Measurements from ENCODE around the gene AK4. TPM values are rescaled to one million over a fixed set of nuclear protein-coding genes. Genes with fewer than 3 reads are reported as not detected.
"Not testable (repeated sequence)": the region's sequence is repeated elsewhere in the genome, so short reads cannot be mapped to it uniquely, and the experiment has no call there.

Gene AK4
- polyA plus RNA-seq, 1 donor from 2014 or later, result 0.38 TPM

GRCh38 chr1:65164101-65164500 is 16.1 kb downstream of the AK4 start:
- not testable (repeated sequence) for H3K27ac Mint-ChIP-seq, H3K4me1 Mint-ChIP-seq, H3K27me3 Mint-ChIP-seq, H3K36me3 Mint-ChIP-seq, H3K4me3 Mint-ChIP-seq, H3K9me3 Mint-ChIP-seq

DNA sequence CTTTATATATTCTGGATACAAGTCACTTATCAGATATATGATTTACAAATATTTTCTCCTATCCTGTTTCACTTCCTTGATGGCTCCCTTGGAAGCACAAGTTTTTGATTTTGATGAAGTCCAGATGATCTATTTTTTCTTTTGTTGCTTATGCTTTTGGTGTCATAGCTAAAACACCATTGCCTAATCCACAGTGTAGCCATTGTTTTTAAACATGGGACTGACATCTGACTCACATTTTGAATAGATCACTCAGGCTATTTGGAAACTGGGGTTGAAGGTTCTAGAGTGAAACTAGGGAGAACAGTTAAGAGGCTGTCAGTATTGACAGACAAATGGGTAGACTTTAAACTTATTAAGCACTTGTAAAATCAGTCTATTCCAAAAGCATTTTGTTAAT is 16.6 kb downstream of the AK4 start:
- H3K27me3 Mint-ChIP-seq, result peaks cover 2% of the 10 kb centered on the region
- H3K9me3 Mint-ChIP-seq, result no peaks in the 10 kb centered on the region
- H3K27ac Mint-ChIP-seq, result no peak overlapping the region
- peaks cover 2% of the 10 kb centered on the region for H3K36me3 Mint-ChIP-seq
- H3K4me1 Mint-ChIP-seq, result peaks cover 0 to 4% (median 2%) of the 10 kb centered on the region in 3 donors
- H3K4me3 Mint-ChIP-seq, result no peak overlapping the region

GRCh38 chr1:65165269-65165993 is 17.4 kb downstream of the AK4 start:
- no peak overlapping the region for H3K4me3 Mint-ChIP-seq
- peaks cover 2% of the 10 kb centered on the region for H3K36me3 Mint-ChIP-seq
- no peaks in the 10 kb centered on the region for H3K9me3 Mint-ChIP-seq
- no peak overlapping the region for H3K27ac Mint-ChIP-seq
- peaks cover 0 to 4% (median 2%) of the 10 kb centered on the region in 3 donors for H3K4me1 Mint-ChIP-seq
- H3K27me3 Mint-ChIP-seq, result peaks cover 2% of the 10 kb centered on the region

DNA sequence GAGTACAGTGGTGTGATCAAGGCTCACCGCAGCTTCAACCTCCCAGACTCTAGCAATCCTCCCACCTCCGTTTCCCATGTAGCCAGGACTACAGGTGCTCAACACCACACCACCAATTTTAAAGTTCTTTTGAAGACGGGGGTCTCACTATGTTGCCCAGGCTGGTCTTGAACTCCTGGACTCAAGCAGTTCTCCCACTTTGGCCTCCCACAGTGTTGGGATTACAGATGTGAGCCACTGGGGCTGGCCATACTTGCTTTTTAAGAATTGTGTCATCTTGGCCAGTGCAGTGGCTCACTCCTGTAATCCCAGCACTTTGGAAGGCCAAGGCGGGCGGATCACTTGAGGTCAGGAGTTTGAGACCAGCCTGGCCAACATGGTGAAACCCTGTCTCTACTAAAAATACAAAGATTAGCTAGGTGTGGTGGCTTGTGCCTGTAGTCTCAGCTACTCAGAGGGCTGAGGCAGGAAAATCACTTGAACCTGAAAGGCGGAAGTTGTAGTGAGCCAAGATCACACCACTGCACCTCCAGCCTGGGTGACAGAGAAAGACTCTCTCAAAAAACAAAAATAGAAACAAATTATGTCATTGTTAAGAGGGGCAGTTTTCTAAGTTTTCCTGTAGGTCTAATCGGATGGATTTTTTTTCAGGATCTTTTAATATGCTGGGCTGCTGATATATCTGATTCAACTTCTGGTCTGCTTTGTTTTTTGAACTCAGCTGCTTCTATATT is 18.7 kb downstream of the AK4 start:
- no peak overlapping the region for H3K27ac Mint-ChIP-seq
- H3K36me3 Mint-ChIP-seq, result peaks cover 2% of the 10 kb centered on the region
- peaks cover 2% of the 10 kb centered on the region for H3K27me3 Mint-ChIP-seq
- no peak overlapping the region for H3K4me3 Mint-ChIP-seq
- peaks cover 0 to 3% (median 0%) of the 10 kb centered on the region in 3 donors for H3K4me1 Mint-ChIP-seq
- no peaks in the 10 kb centered on the region for H3K9me3 Mint-ChIP-seq

DNA sequence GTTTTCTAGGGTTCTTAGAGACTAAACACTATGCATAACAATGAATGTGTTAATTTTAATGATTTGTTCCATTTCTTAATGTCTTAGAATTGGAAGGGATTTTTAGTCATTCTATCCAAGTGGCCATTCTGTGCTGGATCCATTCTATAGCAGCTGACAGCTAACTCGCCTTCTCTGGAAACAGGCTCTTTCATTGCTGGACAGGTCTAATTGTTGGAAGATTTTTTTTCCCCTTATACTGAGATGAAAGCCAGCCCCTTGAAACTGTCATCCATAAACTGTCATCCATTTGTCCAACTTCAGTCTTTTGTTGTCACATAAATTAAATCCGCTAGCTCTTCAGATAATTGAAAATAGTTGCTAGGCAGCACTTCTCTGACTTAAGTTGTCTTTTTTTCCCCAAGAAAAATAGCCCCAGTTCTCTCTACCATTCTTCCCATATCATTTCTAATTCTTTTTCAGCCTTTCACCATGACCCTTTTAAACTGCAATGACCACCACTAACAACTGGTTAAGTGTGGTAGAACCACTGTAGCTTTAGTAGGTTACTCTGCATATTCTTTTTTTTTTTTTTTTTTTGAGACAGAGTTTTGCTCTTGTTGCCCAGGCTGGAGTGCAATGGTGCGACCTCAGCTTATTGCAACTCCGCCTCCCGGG is 19.7 kb downstream of the AK4 start:
- no peak overlapping the region for H3K27ac Mint-ChIP-seq
- no peaks in the 10 kb centered on the region for H3K27me3 Mint-ChIP-seq
- peaks cover 0 to 3% (median 0%) of the 10 kb centered on the region in 3 donors for H3K4me1 Mint-ChIP-seq
- peaks cover 2% of the 10 kb centered on the region for H3K36me3 Mint-ChIP-seq
- H3K4me3 Mint-ChIP-seq, result no peak overlapping the region
- no peaks in the 10 kb centered on the region for H3K9me3 Mint-ChIP-seq

GRCh38 chr1:65168867-65169266 is 20.9 kb downstream of the AK4 start:
- Mint-ChIP-seq H3K4me1 (peaks cover 0 to 3% (median 0%) of the 10 kb centered on the region in 3 donors), H3K9me3 (no peaks in the 10 kb centered on the region), H3K27me3 (no peaks in the 10 kb centered on the region), H3K27ac (no peak overlapping the region), H3K36me3 (peaks cover 2% of the 10 kb centered on the region), H3K4me3 (no peak overlapping the region)

- Mint-ChIP-seq H3K4me1 (peaks cover 0 to under 1% (median 0%) of the 10 kb centered on the region in 3 donors), H3K9me3 (no peaks in the 10 kb centered on the region), H3K4me3 (no peak overlapping the region), H3K27me3 (no peaks in the 10 kb centered on the region), H3K36me3 (no peaks in the 10 kb centered on the region), H3K27ac (no peak overlapping the region)
Measured at GRCh38 chr1:65170511-65171142, 22.6 kb downstream of the AK4 start.

GRCh38 chr1:65172936-65173690 is 25.1 kb downstream of the AK4 start:
- no peaks in the 10 kb centered on the region for H3K4me1 Mint-ChIP-seq
- H3K36me3 Mint-ChIP-seq, result no peaks in the 10 kb centered on the region
- H3K4me3 Mint-ChIP-seq, result no peak overlapping the region
- no peak overlapping the region for H3K27ac Mint-ChIP-seq
- H3K9me3 Mint-ChIP-seq, result no peaks in the 10 kb centered on the region
- H3K27me3 Mint-ChIP-seq, result peaks cover 4% of the 10 kb centered on the region

DNA sequence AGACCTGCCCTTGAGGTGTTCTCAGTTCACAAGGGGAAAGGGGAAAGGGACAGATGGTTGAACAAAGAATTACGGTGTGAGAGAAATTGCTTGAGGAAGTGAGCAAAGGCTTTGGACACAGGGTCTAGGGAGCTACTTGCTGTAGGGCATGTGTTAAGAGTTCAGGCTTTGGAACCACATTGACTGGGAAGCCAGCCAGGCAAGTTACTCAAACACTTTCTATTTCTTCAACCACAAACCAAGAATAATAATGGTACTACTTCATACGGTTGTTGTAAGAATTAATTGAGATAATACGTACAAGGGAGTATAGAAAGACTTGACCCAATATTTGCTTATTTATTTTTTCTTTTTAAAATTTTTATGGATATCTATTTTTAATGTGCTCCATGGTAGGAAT is 26.6 kb downstream of the AK4 start:
- Mint-ChIP-seq H3K27me3 (peaks cover 6% of the 10 kb centered on the region), H3K27ac (no peak overlapping the region), H3K4me3 (no peak overlapping the region), H3K9me3 (no peaks in the 10 kb centered on the region), H3K4me1 (no peaks in the 10 kb centered on the region), H3K36me3 (no peaks in the 10 kb centered on the region)

DNA sequence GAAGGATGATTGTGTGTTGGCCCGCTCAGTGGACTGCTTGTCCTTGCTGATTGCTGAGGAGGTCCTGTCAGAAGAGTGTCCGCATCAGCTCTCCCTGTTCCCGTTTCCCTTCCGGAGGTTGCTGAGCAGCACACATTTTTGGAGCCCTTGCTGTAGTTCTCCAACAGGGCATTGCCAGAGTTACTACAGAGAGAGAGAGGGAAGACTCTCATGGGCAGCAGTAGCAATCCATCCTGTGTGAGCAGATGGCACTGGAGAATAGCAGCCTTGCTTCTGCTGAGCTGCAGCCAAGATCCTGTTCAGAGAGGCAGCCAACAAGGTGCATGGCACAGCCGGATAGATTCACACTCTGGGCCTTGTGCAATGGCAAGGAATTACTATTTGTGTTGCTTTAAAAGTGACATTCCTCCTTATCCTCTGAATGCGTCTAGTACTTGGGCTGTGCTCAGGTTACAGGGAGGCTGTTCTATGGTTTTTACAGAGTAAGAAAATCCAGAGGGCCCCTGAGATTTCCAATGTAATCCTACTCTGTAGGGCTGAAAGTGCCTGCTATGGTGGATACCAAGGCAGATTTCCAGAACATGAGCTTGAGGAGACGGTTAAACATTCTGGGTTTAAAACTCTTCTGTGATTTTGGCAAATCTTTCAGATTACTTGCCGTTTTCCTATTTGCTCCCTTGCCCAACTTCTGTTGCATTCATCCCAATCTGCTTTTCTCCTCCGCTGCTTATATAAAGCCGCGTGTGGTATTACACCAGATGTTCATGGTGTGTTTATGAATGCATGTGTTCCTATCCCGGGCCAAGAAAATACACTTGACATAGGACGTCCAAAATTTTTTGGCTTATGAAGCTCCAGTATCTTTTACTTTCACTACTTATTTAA is 27.4 kb downstream of the AK4 start:
- no peaks in the 10 kb centered on the region for H3K4me1 Mint-ChIP-seq
- H3K9me3 Mint-ChIP-seq, result no peaks in the 10 kb centered on the region
- peaks cover 6% of the 10 kb centered on the region for H3K27me3 Mint-ChIP-seq
- H3K27ac Mint-ChIP-seq, result no peak overlapping the region
- no peaks in the 10 kb centered on the region for H3K36me3 Mint-ChIP-seq
- no peak overlapping the region for H3K4me3 Mint-ChIP-seq

DNA sequence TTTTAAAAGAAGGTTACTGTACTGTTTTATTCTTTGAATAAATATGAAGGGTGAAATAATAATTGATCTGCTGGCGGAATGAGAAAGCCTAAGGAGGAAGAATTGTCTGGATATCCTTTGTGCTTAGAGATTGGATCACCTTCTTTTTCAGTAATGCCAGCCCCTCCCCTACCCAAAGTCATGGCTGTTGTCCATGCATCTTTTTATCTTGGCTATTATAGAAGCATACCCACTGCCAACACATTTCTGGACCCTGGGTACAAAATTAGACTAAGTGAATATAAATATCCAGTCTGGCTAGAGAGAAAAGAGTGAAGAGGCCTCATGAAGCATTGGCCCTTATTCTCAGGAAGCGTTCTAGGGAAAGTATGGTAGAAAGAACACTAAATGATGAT is 28.1 kb downstream of the AK4 start:
- no peaks in the 10 kb centered on the region for H3K4me1 Mint-ChIP-seq
- H3K4me3 Mint-ChIP-seq, result no peak overlapping the region
- H3K9me3 Mint-ChIP-seq, result no peaks in the 10 kb centered on the region
- H3K27me3 Mint-ChIP-seq, result peaks cover 6% of the 10 kb centered on the region
- H3K36me3 Mint-ChIP-seq, result peaks cover 1% of the 10 kb centered on the region
- no peak overlapping the region for H3K27ac Mint-ChIP-seq

- H3K4me1 Mint-ChIP-seq, result no peaks in the 10 kb centered on the region
- H3K4me3 Mint-ChIP-seq, result no peak overlapping the region
- H3K27ac Mint-ChIP-seq, result no peak overlapping the region
- H3K9me3 Mint-ChIP-seq, result no peaks in the 10 kb centered on the region
- H3K36me3 Mint-ChIP-seq, result peaks cover 1% of the 10 kb centered on the region
- H3K27me3 Mint-ChIP-seq, result peaks cover 6% of the 10 kb centered on the region
Measured at GRCh38 chr1:65176591-65176990, 28.6 kb downstream of the AK4 start.

GRCh38 chr1:65177457-65177856 is 29.5 kb downstream of the AK4 start:
- H3K27ac Mint-ChIP-seq, result no peak overlapping the region
- H3K27me3 Mint-ChIP-seq, result peaks cover 6% of the 10 kb centered on the region
- no peaks in the 10 kb centered on the region for H3K9me3 Mint-ChIP-seq
- H3K36me3 Mint-ChIP-seq, result peaks cover 1% of the 10 kb centered on the region
- no peak overlapping the region for H3K4me3 Mint-ChIP-seq
- no peaks in the 10 kb centered on the region for H3K4me1 Mint-ChIP-seq

GRCh38 chr1:65178235-65178634 is 30.2 kb downstream of the AK4 start:
- Mint-ChIP-seq H3K27me3 (peaks cover 6% of the 10 kb centered on the region), H3K9me3 (no peaks in the 10 kb centered on the region), H3K4me1 (no peaks in the 10 kb centered on the region), H3K36me3 (peaks cover 1% of the 10 kb centered on the region), H3K4me3 (no peak overlapping the region), H3K27ac (no peak overlapping the region)
